Esophagus muscularis mucosa (tissue), 4 donors: ENCODE data around the gene ABCD3.

Experiments used
- CTCF ChIP-seq, 3 experiments: fragments of 200-600 bp in 2 of 3; fragments of 450-650 bp in 1 of 3; sonication (generic) in 2 of 3; IDR thresholded peaks; one replicate each; pipeline ENCODE4 v1.5.1; 2017 to 2019; ENCODE audit warnings: antibody characterized with exemption in 3 of 3, mild to moderate bottlenecking in 2 of 3, moderate library complexity in 1 of 3
- EP300 ChIP-seq: sonication (generic); formaldehyde crosslinking; IDR thresholded peaks from one replicate; pipeline ENCODE4 v1.6.1; 2017; ENCODE audit warnings: antibody characterized with exemption
- POLR2A ChIP-seq: fragments of 450-650 bp; IDR thresholded peaks from one replicate; pipeline ENCODE4 v1.6.1; 2017; ENCODE audit warnings: antibody characterized with exemption, moderate library complexity, mild to moderate bottlenecking, low read depth
- POLR2AphosphoS5 ChIP-seq, 2 donors: sonication (generic); formaldehyde crosslinking; IDR thresholded peaks; one replicate each; pipeline ENCODE4 v1.6.1; 2017; ENCODE audit warnings: antibody characterized with exemption in 2 of 2

GRCh38 chr1:94462606-94463005, 44.4 kb downstream of the ABCD3 start:
- TF ChIP-seq CTCF (IDR thresholded peaks at IDR 0.05) = no peak
- no peak for TF ChIP-seq POLR2AphosphoS5 (IDR thresholded peaks at IDR 0.05)
- no peak for TF ChIP-seq POLR2A
- TF ChIP-seq EP300 = no peak
